HUDEP-2 (cell line): ENCODE measurements around the gene UNC5A.

Experiments used
- DNase-seq, 76 experiments: peaks; one replicate each; lab custom pipeline; 2025; ENCODE audit not compliant: unreplicated experiment in 76 of 76; lab: John Stamatoyannopoulos, UW

The UNC5A gene

GRCh38 chr5:176837707-176838115, 27.4 kb downstream of the UNC5A start:
- DNase-seq, result peak in 60 of 76 experiments; percentile 5 to 79 (median 57)

- no peak for DNase-seq
Observed at GRCh38 chr5:176843673-176844072, 33.3 kb downstream of the UNC5A start.

- DNase-seq, result no peak
Observed at GRCh38 chr5:176844281-176844680, 33.9 kb downstream of the UNC5A start.

GRCh38 chr5:176844706-176845391, 34.5 kb downstream of the UNC5A start:
- peak in 3 of 76 experiments; percentile 5 to 12 (median 5) for DNase-seq

- DNase-seq, result no peak
Observed at GRCh38 chr5:176845392-176845713, 35.0 kb downstream of the UNC5A start.

GRCh38 chr5:176846335-176847140, 36.2 kb downstream of the UNC5A start:
- peak in 11 of 76 experiments; percentile 2 to 51 (median 13) for DNase-seq

GRCh38 chr5:176847148-176847547, 36.8 kb downstream of the UNC5A start:
- no peak for DNase-seq

GRCh38 chr5:176847726-176848290, 37.4 kb downstream of the UNC5A start:
- no peak for DNase-seq

GRCh38 chr5:176848651-176849050, 38.3 kb downstream of the UNC5A start:
- DNase-seq, result no peak

GRCh38 chr5:176849611-176850227, 39.4 kb downstream of the UNC5A start:
- DNase-seq, result no peak

- DNase-seq, result no peak
Observed at GRCh38 chr5:176850371-176851245, 40.2 kb downstream of the UNC5A start.

- DNase-seq, result no peak
Observed at GRCh38 chr5:176851380-176851779, 41.0 kb downstream of the UNC5A start.

- no peak for DNase-seq
Observed at GRCh38 chr5:176851871-176852658, 41.7 kb downstream of the UNC5A start.

GRCh38 chr5:176853151-176853778, 42.9 kb downstream of the UNC5A start:
- no peak for DNase-seq

GRCh38 chr5:176854164-176854563, 43.8 kb downstream of the UNC5A start:
- DNase-seq, result no peak

GRCh38 chr5:176855598-176855997, 45.2 kb downstream of the UNC5A start:
- DNase-seq, result no peak

- no peak for DNase-seq
Observed at GRCh38 chr5:176856746-176857145, 46.4 kb downstream of the UNC5A start.

- no peak for DNase-seq
Observed at GRCh38 chr5:176857216-176857893, 47.0 kb downstream of the UNC5A start.

- no peak for DNase-seq
Observed at GRCh38 chr5:176857894-176858273, 47.5 kb downstream of the UNC5A start.
